H1 (cell line): ENCODE data around the gene CACNB1. TPM values are rescaled to one million over a fixed set of nuclear protein-coding genes. Genes with fewer than 3 reads are reported as not detected.

ENCODE experiments used
- CHD7 ChIP-seq: fragments of 300-600 bp; sonication (generic); IDR thresholded peaks from 2 replicates; pipeline ENCODE4 v1.7.1; 2012; ENCODE audit warnings: low read length, moderate library complexity, mild to moderate bottlenecking, inconsistent platforms; ENCODE audit not compliant: insufficient replicate concordance
- JUND ChIP-seq: IDR thresholded peaks from 2 replicates; pipeline ENCODE4 v1.6.1; 2011; ENCODE audit warnings: mild to moderate bottlenecking, improper control_type of control experiment, low read length
- RAD21 ChIP-seq, 2 experiments: IDR thresholded peaks in 1 of 2; conservative IDR thresholded peaks in 1 of 2; 2 replicates each; pipeline ENCODE4 v1.6.1; 2011; ENCODE audit warnings: low read depth in 2 of 2, low read length in 2 of 2, improper control_type of control experiment in 1 of 2, inconsistent platforms in 1 of 2, mild to moderate bottlenecking in 1 of 2, moderate library complexity in 1 of 2
- RNF2 ChIP-seq: fragments of 200-900, 300-1000 bp; sonication (generic); IDR thresholded peaks from 2 replicates; pipeline ENCODE4 v1.7.1; 2016; ENCODE audit warnings: borderline replicate concordance, low read depth, mild to moderate bottlenecking, antibody characterized with exemption, low read length; ENCODE audit not compliant: poor library complexity, severe bottlenecking; ENCODE audit errors: missing control alignments
- SAP30 ChIP-seq: fragments of 300-600 bp; sonication (generic); IDR thresholded peaks from 2 replicates; pipeline ENCODE4 v1.7.1; 2012; ENCODE audit warnings: low read length, moderate library complexity, mild to moderate bottlenecking, inconsistent platforms; ENCODE audit not compliant: insufficient read depth, insufficient replicate concordance
- SIN3A ChIP-seq, 2 experiments: IDR thresholded peaks in 1 of 2; conservative IDR thresholded peaks in 1 of 2; 2 replicates each; pipeline ENCODE4 v1.6.1; 2011 to 2012; ENCODE audit warnings: low read length in 2 of 2, improper control_type of control experiment in 1 of 2, low read depth in 1 of 2, mild to moderate bottlenecking in 1 of 2
- SIRT6 ChIP-seq: IDR thresholded peaks from one replicate; pipeline ENCODE4 v1.7.1; 2012; ENCODE audit warnings: low read length, inconsistent platforms
- SRF ChIP-seq: IDR thresholded peaks from 2 replicates; pipeline ENCODE4 v1.6.1; 2011; ENCODE audit warnings: mild to moderate bottlenecking, low read depth, low read length, moderate library complexity
- TBP ChIP-seq: IDR thresholded peaks from 2 replicates; pipeline ENCODE4 v1.6.1; 2011; ENCODE audit warnings: low read depth, low read length, improper control_type of control experiment
- USF2 ChIP-seq: IDR thresholded peaks from 2 replicates; pipeline ENCODE4 v1.6.1; 2011; ENCODE audit warnings: low read length, improper control_type of control experiment
- polyA plus RNA-seq, 7 experiments: library from polyadenylated mRNA; depleted of rRNA in 3 of 7; stranded (reverse) in 5 of 7; unstranded in 2 of 7; fragments of >200 nt in 5 of 7; fragments of 200-250 nt in 2 of 7; gene quantifications; 1 replicate in 5 of 7; 2 replicates in 1 of 7; 4 replicates in 1 of 7; pipeline versions ENCODE4 v1.2.1 to v1.2.3, GENCODE V29; 2011 to 2013; ENCODE audit warnings: missing spikeins in 2 of 7, mixed read lengths in 2 of 7
- total RNA-seq: library from RNA; stranded (reverse); fragmentation: NEBNext Ultra II Directional; extraction: Animal tissue kit (Norgen Biotek cat#: 25700); gene quantifications from 2 replicates; pipeline ENCODE4 v1.2.1, GENCODE V29; 2021

CACNB1 gene
- total and polyA plus RNA-seq, 2 of the 8 experiments (the other 6 are each of a cell fraction or from before 2014, with no cell fraction given), result 7.2 to 17.8 TPM

- TF ChIP-seq CHD7 (no peak), RNF2 (no peak), RAD21 (IDR thresholded peaks at IDR 0.05 in 1 of 2, conservative IDR thresholded peaks at IDR 0.05 in 1 of 2; ENCODE audit: low read depth in 2 of 2, low read length in 2 of 2) (no peak), JUND (no peak), SIN3A (conservative IDR thresholded peaks at IDR 0.05 in 1 of 2, IDR thresholded peaks at IDR 0.05 in 1 of 2; ENCODE audit: low read depth in 1 of 2, low read length in 2 of 2) (0 out of 4 replicates have a peak, but pooled peaks of 1 of the 2 experiments have one; percentile 6), USF2 (no peak), SIRT6 (no peak), SAP30 (no peak), SRF (no peak), TBP (no peak)
These were observed 12.6 kb upstream of the CACNB1 start (continued) for GRCh38 chr17:39210093-39210434.
